Measurements from ENCODE around the gene NET1. TPM values are rescaled to one million over a fixed set of nuclear protein-coding genes. Genes with fewer than 3 reads are reported as not detected.

NET1 gene, protein sequence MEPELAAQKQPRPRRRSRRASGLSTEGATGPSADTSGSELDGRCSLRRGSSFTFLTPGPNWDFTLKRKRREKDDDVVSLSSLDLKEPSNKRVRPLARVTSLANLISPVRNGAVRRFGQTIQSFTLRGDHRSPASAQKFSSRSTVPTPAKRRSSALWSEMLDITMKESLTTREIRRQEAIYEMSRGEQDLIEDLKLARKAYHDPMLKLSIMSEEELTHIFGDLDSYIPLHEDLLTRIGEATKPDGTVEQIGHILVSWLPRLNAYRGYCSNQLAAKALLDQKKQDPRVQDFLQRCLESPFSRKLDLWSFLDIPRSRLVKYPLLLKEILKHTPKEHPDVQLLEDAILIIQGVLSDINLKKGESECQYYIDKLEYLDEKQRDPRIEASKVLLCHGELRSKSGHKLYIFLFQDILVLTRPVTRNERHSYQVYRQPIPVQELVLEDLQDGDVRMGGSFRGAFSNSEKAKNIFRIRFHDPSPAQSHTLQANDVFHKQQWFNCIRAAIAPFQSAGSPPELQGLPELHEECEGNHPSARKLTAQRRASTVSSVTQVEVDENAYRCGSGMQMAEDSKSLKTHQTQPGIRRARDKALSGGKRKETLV
- 51.0 and 74.0 TPM in 2 replicates for total RNA-seq

DNA sequence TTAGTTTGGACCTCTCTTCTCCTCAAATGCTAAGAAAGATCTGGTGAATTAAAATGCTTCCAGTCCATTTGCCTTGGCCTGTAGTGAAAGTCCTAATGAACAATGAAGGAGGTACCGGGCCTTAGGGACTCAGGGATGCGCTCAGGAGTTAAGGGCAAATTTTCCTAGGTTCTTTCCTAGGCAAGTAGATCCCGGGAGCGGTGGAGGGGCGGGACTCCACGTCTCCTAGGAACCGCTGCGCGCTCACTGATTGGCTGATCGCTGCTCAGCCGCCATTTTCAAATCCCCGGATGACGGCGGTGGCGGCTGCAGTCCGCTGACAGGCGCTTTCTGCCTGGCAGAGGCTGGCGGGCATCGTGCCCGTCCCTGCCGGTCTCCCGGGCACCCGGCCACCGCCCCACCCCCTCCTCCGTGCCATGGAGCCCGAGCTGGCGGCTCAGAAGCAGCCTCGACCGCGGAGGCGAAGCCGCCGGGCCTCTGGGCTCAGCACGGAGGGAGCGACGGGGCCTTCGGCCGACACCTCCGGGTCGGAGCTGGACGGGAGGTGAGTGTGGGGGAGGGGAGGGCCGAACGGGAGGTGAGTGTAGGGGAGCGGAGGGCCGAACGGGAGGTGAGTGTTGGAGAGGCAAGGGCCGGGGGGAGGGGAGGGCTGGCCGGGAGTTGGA is at the start of gene NET1:
Gene NET1 (plus strand): TSS at position 281 of the 665 bp plus-strand sequence. CDS start 136 bp downstream, at position 417.
- no peaks in the 10 kb centered on the region for H3K9me3 ChIP-seq (ENCODE audit: low read depth, low read length)
- TF ChIP-seq, protein P1, sequence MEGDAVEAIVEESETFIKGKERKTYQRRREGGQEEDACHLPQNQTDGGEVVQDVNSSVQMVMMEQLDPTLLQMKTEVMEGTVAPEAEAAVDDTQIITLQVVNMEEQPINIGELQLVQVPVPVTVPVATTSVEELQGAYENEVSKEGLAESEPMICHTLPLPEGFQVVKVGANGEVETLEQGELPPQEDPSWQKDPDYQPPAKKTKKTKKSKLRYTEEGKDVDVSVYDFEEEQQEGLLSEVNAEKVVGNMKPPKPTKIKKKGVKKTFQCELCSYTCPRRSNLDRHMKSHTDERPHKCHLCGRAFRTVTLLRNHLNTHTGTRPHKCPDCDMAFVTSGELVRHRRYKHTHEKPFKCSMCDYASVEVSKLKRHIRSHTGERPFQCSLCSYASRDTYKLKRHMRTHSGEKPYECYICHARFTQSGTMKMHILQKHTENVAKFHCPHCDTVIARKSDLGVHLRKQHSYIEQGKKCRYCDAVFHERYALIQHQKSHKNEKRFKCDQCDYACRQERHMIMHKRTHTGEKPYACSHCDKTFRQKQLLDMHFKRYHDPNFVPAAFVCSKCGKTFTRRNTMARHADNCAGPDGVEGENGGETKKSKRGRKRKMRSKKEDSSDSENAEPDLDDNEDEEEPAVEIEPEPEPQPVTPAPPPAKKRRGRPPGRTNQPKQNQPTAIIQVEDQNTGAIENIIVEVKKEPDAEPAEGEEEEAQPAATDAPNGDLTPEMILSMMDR (IDR thresholded peaks at IDR 0.05; ENCODE audit: extremely low read depth, low read depth, low read length), result no peak
- H3K36me3 ChIP-seq (ENCODE audit: insufficient read depth, low read length), result no peaks in the 10 kb centered on the region
- H3K27me3 ChIP-seq (ENCODE audit: insufficient read depth, low read length), result peaks cover 11% of the 10 kb centered on the region
- H3K27ac ChIP-seq (ENCODE audit: low read depth, low read length), result peak within 1 kb of the TSS; percentile 60
- peak; percentile 98 for DNase-seq (ENCODE audit: insufficient read length, low spot score, missing footprints)
- peak within 1 kb of the TSS; percentile 71 for H3K4me3 ChIP-seq (ENCODE audit: insufficient read depth, low read length)
- no peaks in the 10 kb centered on the region for H4K20me1 ChIP-seq (ENCODE audit: insufficient read depth, low read length)
- peak within 1 kb of the TSS; percentile 86 for H3K4me2 ChIP-seq (ENCODE audit: insufficient read depth, low read length)
- H3K4me1 ChIP-seq (ENCODE audit: insufficient read depth, low read length), result no peaks in the 10 kb centered on the region
- peak within 1 kb of the TSS; percentile 91 for H2AFZ ChIP-seq (ENCODE audit: low read length)
- H3K79me2 ChIP-seq (ENCODE audit: insufficient read depth, low read length), result peaks cover 42% of the 10 kb centered on the region

DNA sequence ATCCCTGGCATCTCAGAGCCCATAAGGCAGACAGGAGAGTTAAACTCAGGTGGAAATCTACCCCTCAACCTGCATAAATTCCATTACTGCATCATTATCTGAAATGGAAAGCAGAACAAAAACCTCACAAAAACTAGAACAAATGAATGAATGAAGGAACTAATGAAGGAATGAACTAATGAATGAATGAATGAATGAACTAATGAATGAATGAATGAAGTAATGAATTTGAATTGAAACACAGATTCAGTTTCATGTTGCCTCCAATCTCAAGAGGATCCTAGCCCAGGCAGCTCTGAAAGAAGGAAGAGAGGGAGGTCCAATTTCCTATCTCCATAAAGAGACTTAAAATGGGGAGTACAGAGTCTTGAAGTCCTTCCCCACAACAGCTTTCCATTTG is 49.5 kb upstream of the NET1 start:
- H3K4me3 ChIP-seq (ENCODE audit: insufficient read depth, low read length), result no peak overlapping the region
- TF ChIP-seq, protein P1 (IDR thresholded peaks at IDR 0.05; ENCODE audit: extremely low read depth, low read depth, low read length), result no peak
- peaks cover 62% of the 10 kb centered on the region for H3K27me3 ChIP-seq (ENCODE audit: insufficient read depth, low read length)
- no peaks in the 10 kb centered on the region for H4K20me1 ChIP-seq (ENCODE audit: insufficient read depth, low read length)
- DNase-seq (ENCODE audit: insufficient read length, low spot score, missing footprints), result no peak
- H2AFZ ChIP-seq (ENCODE audit: low read length), result no peak overlapping the region
- H3K9me3 ChIP-seq (ENCODE audit: low read depth, low read length), result no peaks in the 10 kb centered on the region
- H3K4me1 ChIP-seq (ENCODE audit: insufficient read depth, low read length), result no peaks in the 10 kb centered on the region
- no peak overlapping the region for H3K27ac ChIP-seq (ENCODE audit: low read depth, low read length)
- H3K36me3 ChIP-seq (ENCODE audit: insufficient read depth, low read length), result no peaks in the 10 kb centered on the region
- H3K4me2 ChIP-seq (ENCODE audit: insufficient read depth, low read length), result no peak overlapping the region
- H3K79me2 ChIP-seq (ENCODE audit: insufficient read depth, low read length), result no peaks in the 10 kb centered on the region

DNA sequence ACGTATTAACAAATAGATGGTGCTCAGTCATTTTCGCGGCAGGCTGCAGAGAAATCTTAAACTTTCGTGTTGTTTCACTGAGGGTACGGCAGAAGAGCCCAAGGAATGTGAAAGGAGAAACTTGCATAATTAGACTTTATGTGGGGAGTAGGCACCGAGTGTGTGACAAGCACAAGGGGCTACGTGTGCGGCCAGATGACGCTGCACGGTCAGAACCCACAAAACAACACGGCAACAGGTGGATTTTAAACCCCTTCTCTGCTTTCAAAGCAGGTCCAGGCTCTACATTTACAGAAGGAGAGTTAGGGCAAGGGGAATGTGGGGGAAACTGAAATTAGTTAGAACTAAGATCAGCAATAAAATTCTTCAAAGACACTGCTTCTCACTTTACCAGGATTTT is 48.0 kb upstream of the NET1 start:
- no peak for DNase-seq (ENCODE audit: insufficient read length, low spot score, missing footprints)
- Histone ChIP-seq H2AFZ (ENCODE audit: low read length) (no peak overlapping the region), H3K27me3 (ENCODE audit: insufficient read depth, low read length) (peaks cover 48% of the 10 kb centered on the region), H3K36me3 (ENCODE audit: insufficient read depth, low read length) (no peaks in the 10 kb centered on the region), H3K4me2 (ENCODE audit: insufficient read depth, low read length) (no peak overlapping the region), H3K4me3 (ENCODE audit: insufficient read depth, low read length) (no peak overlapping the region), H4K20me1 (ENCODE audit: insufficient read depth, low read length) (no peaks in the 10 kb centered on the region), H3K9me3 (ENCODE audit: low read depth, low read length) (no peaks in the 10 kb centered on the region), H3K79me2 (ENCODE audit: insufficient read depth, low read length) (no peaks in the 10 kb centered on the region), H3K27ac (ENCODE audit: low read depth, low read length) (no peak overlapping the region), H3K4me1 (ENCODE audit: insufficient read depth, low read length) (no peaks in the 10 kb centered on the region)
- TF ChIP-seq, protein P1 (IDR thresholded peaks at IDR 0.05; ENCODE audit: extremely low read depth, low read depth, low read length), result no peak

DNA sequence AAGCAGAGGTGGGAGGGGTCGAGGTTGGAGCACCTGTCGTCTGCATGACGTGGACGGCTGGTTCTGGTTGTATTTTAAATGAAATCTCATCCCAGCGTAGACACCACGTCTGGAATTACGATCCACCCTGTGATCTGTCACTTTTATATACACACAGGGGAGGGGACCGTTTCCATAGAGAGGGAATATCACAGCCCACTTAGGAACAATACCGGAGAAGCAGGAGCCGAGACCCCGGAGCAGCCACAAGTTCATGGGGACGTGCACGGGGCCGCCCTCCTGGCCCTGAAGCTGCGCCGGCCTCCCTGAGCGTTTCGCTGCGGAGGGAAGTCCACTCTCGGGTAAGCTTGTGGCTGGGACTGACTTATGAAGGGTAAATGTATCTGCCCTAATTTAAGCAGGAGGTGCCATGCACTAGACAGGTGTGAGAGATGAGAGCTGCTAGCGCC is 47.4 kb upstream of the NET1 start, which contains the start of gene UCN3:
Gene UCN3 (plus strand): TSS at position 77 of the 449 bp plus-strand sequence. CDS start 8,755 bp downstream, outside the sequence.
- Histone ChIP-seq H4K20me1 (ENCODE audit: insufficient read depth, low read length) (no peaks in the 10 kb centered on the region), H3K79me2 (ENCODE audit: insufficient read depth, low read length) (no peaks in the 10 kb centered on the region), H2AFZ (ENCODE audit: low read length) (no peak within 1 kb of the TSS), H3K27ac (ENCODE audit: low read depth, low read length) (no peak within 1 kb of the TSS), H3K27me3 (ENCODE audit: insufficient read depth, low read length) (peaks cover 46% of the 10 kb centered on the region), H3K4me3 (ENCODE audit: insufficient read depth, low read length) (no peak within 1 kb of the TSS), H3K9me3 (ENCODE audit: low read depth, low read length) (no peaks in the 10 kb centered on the region), H3K4me1 (ENCODE audit: insufficient read depth, low read length) (no peaks in the 10 kb centered on the region), H3K4me2 (ENCODE audit: insufficient read depth, low read length) (no peak within 1 kb of the TSS), H3K36me3 (ENCODE audit: insufficient read depth, low read length) (no peaks in the 10 kb centered on the region)
- no peak for DNase-seq (ENCODE audit: insufficient read length, low spot score, missing footprints)
- TF ChIP-seq, protein P1 (IDR thresholded peaks at IDR 0.05; ENCODE audit: extremely low read depth, low read depth, low read length), result no peak

Data from osteoblast (primary cell).